Right lobe of liver (tissue), 6 donors: ENCODE measurements around the gene HDAC10. TPM values are rescaled to one million over a fixed set of nuclear protein-coding genes. Genes with fewer than 3 reads are reported as not detected.

Experiments
- ATAC-seq, 4 donors: fragments of 200-7000 bp; cut with Tn5 transposase; one replicate each; pipeline ENCODE4 v1.9.1; 2020; ENCODE audit warnings: mild to moderate bottlenecking in 4 of 4, moderate library complexity in 4 of 4
- DNase-seq, 3 donors: peaks; one replicate each; pipeline ENCODE4 v3.0.0-alpha.2; 2020
- H3K27ac ChIP-seq, 3 donors: fragments of 200-600 bp; one replicate each; pipeline ENCODE4 v1.8.0; 2022
- H3K27me3 ChIP-seq, 2 donors: fragments of 200-600 bp; one replicate each; pipeline ENCODE4 v1.8.0; 2022
- H3K36me3 ChIP-seq, 4 donors: fragments of 200-600 bp; sonication (generic) in 1 of 4; one replicate each; pipeline versions ENCODE4 v1.5.1 to v1.8.0; 2017 to 2022; ENCODE audit warnings: control low read depth in 1 of 4
- H3K4me1 ChIP-seq, 4 donors: fragments of 200-600 bp; sonication (generic) in 1 of 4; one replicate each; pipeline versions ENCODE4 v1.5.1 to v1.8.0; 2017 to 2022; ENCODE audit warnings: control low read depth in 1 of 4
- H3K4me3 ChIP-seq, 3 donors: fragments of 200-600 bp; one replicate each; pipeline ENCODE4 v1.8.0; 2022
- H3K9me3 ChIP-seq, 4 donors: fragments of 200-600 bp; sonication (generic) in 1 of 4; one replicate each; pipeline versions ENCODE4 v1.5.1 to v1.8.0; 2017 to 2022; ENCODE audit warnings: control low read depth in 1 of 4
- POLR2A ChIP-seq: fragments of 450-650 bp; IDR thresholded peaks from one replicate; pipeline ENCODE4 v1.6.1; 2017; ENCODE audit warnings: antibody characterized with exemption, mild to moderate bottlenecking
- WGBS: methylation state at CpG from one replicate; pipeline ENCODE4 v1.1.6; 2018; ENCODE audit warnings: low coverage, low lambda C conversion rate; ENCODE audit not compliant: insufficient coverage; ENCODE audit errors: missing lambda C conversion rate; 5-methylcytosine and 5-hydroxymethylcytosine counted together
- intact Hi-C, 2 donors: fragments of 100-400 bp; cut with DNase I; formaldehyde crosslinking; loops; one replicate each; pipeline versions ENCODE4 v1.11.2 to v1.14.1; 2022
- total RNA-seq, 6 experiments: library from RNA; depleted of rRNA in 2 of 6; stranded (reverse); fragments of >200 nt in 2 of 6; fragmentation: NEBNext Ultra II Directional in 3 of 6; extraction: Animal tissue kit (Norgen Biotek cat#: 25700) in 3 of 6; gene quantifications; one replicate each; pipeline versions ENCODE4 v1.1.0 to v1.2.4, GENCODE V29; 2016 to 2023
- TF ChIP-seq, protein P1 (sequence below), 4 donors: fragments of 200-600 bp in 3 of 4; fragments of 450-650 bp in 1 of 4; IDR thresholded peaks; one replicate each; pipeline versions ENCODE4 v1.5.1 to v1.8.0; 2016 to 2022; ENCODE audit warnings: antibody characterized with exemption in 4 of 4, mild to moderate bottlenecking in 2 of 4
- donor health status: DM: no; HTN: yes; CAD: no.
- donor health status: DM: no; HTN: no; CAD: no.
- donor health status: DM: no; HTN: no; CAD: no.
- donor health status: DM: no; HTN: yes; CAD: no.
- donor health status: DM: no; HTN: yes; CAD: no.

The HDAC10 gene
- total RNA-seq, 6 experiments from 2014 or later, result 19.6 to 30.5 (median 23.0) TPM

DNA sequence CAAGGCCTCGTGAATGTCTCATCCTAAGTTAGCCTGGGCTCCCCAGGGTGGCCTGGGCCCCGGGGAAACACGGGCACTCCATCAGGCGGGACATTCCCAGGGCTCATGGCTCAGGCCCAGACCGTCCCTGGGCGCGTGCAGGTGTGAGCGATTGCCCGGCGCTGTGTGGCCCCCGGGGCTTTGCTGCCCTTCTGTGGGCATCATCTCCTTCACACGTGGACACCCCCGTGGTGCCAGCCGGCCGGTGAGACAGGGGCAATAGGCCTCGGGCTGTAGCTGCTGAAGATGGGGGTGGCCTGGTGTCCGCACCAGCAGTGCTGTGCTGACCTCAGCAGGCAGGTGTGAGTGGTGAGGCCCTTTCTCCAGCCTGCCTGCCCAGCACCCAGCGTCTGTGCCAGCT is 54.8 kb downstream of the HDAC10 start:
- Histone ChIP-seq H3K27me3 (no peaks in the 10 kb centered on the region), H3K9me3 (no peaks in the 10 kb centered on the region), H3K36me3 (peaks cover 0 to 10% (median 2%) of the 10 kb centered on the region in 4 donors), H3K4me1 (peaks cover 0 to 25% (median 10%) of the 10 kb centered on the region in 4 donors), H3K4me3 (no peak overlapping the region), H3K27ac (no peak overlapping the region)
- ATAC-seq, result no peak
- DNase-seq, result no peak
- intact Hi-C loops, result no loop called here
- TF ChIP-seq, protein P1, sequence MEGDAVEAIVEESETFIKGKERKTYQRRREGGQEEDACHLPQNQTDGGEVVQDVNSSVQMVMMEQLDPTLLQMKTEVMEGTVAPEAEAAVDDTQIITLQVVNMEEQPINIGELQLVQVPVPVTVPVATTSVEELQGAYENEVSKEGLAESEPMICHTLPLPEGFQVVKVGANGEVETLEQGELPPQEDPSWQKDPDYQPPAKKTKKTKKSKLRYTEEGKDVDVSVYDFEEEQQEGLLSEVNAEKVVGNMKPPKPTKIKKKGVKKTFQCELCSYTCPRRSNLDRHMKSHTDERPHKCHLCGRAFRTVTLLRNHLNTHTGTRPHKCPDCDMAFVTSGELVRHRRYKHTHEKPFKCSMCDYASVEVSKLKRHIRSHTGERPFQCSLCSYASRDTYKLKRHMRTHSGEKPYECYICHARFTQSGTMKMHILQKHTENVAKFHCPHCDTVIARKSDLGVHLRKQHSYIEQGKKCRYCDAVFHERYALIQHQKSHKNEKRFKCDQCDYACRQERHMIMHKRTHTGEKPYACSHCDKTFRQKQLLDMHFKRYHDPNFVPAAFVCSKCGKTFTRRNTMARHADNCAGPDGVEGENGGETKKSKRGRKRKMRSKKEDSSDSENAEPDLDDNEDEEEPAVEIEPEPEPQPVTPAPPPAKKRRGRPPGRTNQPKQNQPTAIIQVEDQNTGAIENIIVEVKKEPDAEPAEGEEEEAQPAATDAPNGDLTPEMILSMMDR (IDR thresholded peaks at IDR 0.05), result peak in 1 of 4 donors; percentile 5
- no peak for TF ChIP-seq POLR2A
- WGBS, result 40% methylated on average over 1 of the region's 18 CpGs

Other genes starting within 250 kb of the HDAC10 start
- not detected for gene IL17REL, start 238.5 kb downstream of the HDAC10 start, total RNA-seq
- gene TTLL8, start 193.0 kb downstream of the HDAC10 start, total RNA-seq, result not detected
- under 1 TPM in 2 of 6 experiments, not detected in 4; 0.60 to 0.68 TPM for gene MLC1, start 165.8 kb downstream of the HDAC10 start, total RNA-seq
- under 1 TPM in 4 of 6 experiments, not detected in 2; 0.21 to 0.31 (median 0.24) TPM for gene MOV10L1, start 161.3 kb downstream of the HDAC10 start, total RNA-seq
- 10 to 100 TPM in 1 of 6 experiments, 1 to 10 TPM in 5; 3.9 to 12.3 (median 7.2) TPM for gene PANX2, start 80.5 kb downstream of the HDAC10 start, total RNA-seq
- 10 to 100 TPM; 18.9 to 30.2 (median 22.8) TPM for gene TRABD, start 65.4 kb downstream of the HDAC10 start, total RNA-seq
- 10 to 100 TPM; 51.1 to 67.8 (median 59.2) TPM for gene SELENOO, start 50.3 kb downstream of the HDAC10 start, total RNA-seq
- gene TUBGCP6, start 6.2 kb downstream of the HDAC10 start, total RNA-seq, result 10 to 100 TPM; 10.4 to 22.6 (median 14.6) TPM
- gene MAPK12, start 10.4 kb upstream of the HDAC10 start, total RNA-seq, result 1 to 10 TPM; 2.1 to 7.6 (median 3.6) TPM
- 1 to 10 TPM; 1.7 to 6.4 (median 2.5) TPM for gene MAPK11, start 19.1 kb upstream of the HDAC10 start, total RNA-seq
- 100 to 1,000 TPM; 154 to 181 (median 161) TPM for gene PLXNB2, start 56.4 kb upstream of the HDAC10 start, total RNA-seq
- gene DENND6B, start 75.7 kb upstream of the HDAC10 start, total RNA-seq, result 1 to 10 TPM in 5 of 6 experiments, under 1 TPM in 1; 0.98 to 4.1 (median 1.9) TPM
- gene PPP6R2, start 92.1 kb upstream of the HDAC10 start, total RNA-seq, result 10 to 100 TPM; 38.3 to 80.3 (median 54.4) TPM
- 10 to 100 TPM; 18.3 to 28.9 (median 22.8) TPM for gene SBF1, start 223.8 kb upstream of the HDAC10 start, total RNA-seq
- gene ADM2, start 230.3 kb upstream of the HDAC10 start, total RNA-seq, result 10 to 100 TPM in 1 of 6 experiments, 1 to 10 TPM in 5; 1.0 to 19.2 (median 2.2) TPM
- gene MIOX, start 235.6 kb upstream of the HDAC10 start, total RNA-seq, result not detected